ENCODE measurements around the gene DCAKD. TPM values are rescaled to one million over a fixed set of nuclear protein-coding genes. Genes with fewer than 3 reads are reported as not detected.

The DCAKD gene

DNA sequence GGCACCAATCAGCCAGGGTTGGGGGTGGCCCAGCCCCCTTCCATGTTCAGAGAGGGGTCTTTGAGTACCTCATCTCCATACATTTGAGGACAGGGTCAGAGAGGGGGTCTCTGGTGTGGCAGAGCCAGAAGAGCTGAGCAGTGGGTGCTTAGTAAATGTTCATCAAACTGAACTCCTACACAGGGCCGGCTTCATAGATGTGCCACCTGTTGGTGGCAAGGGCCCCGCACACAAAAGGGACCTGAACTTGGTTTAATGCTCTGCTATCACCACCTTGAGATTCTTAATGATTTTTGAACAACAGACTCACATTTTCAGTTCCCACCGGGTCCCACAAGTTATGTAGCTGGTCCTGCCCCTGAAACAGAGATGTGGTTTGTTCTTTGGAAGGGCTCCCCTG is 74.4 kb downstream of the DCAKD start:
- Histone ChIP-seq H3K18ac (ENCODE audit: low read length) (no peak overlapping the region), H3K4ac (ENCODE audit: low read depth, low read length) (no peak overlapping the region), H2BK15ac (replicated peaks; ENCODE audit: low read depth) (no peak overlapping the region), H3K27ac (ENCODE audit: low read depth, low read length) (no peak overlapping the region), H4K8ac (ENCODE audit: low read depth, low read length) (no peak overlapping the region), H3K4me1 (ENCODE audit: control insufficient read depth, low read depth, low read length) (no peaks in the 10 kb centered on the region), H2AK5ac (ENCODE audit: low read length) (no peak overlapping the region), H4K5ac (ENCODE audit: low read length) (no peak overlapping the region), H3K56ac (ENCODE audit: low read length) (no peak overlapping the region), H2BK5ac (ENCODE audit: low read length) (no peak overlapping the region), H3K9ac (ENCODE audit: low read length) (no peak overlapping the region), H3K4me3 (ENCODE audit: low read length) (no peak overlapping the region), H3K36me3 (ENCODE audit: control insufficient read depth, insufficient read depth, low read length) (no peaks in the 10 kb centered on the region), H3K23ac (ENCODE audit: low read length) (no peak overlapping the region), H3K4me2 (ENCODE audit: low read length) (no peak overlapping the region), H2BK120ac (ENCODE audit: low read depth, low read length) (no peak overlapping the region), H3K79me1 (ENCODE audit: low read length) (no peaks in the 10 kb centered on the region), H3K27me3 (ENCODE audit: insufficient read depth, low read length, poor library complexity) (no peaks in the 10 kb centered on the region), H3K79me2 (ENCODE audit: control insufficient read depth, insufficient read depth, low read length) (no peaks in the 10 kb centered on the region)
- WGBS (ENCODE audit: extremely low coverage, insufficient coverage, low lambda C conversion rate) = no CpG with 5 or more reads among the region's 3 CpGs
- DNase-seq = no peak

DNA sequence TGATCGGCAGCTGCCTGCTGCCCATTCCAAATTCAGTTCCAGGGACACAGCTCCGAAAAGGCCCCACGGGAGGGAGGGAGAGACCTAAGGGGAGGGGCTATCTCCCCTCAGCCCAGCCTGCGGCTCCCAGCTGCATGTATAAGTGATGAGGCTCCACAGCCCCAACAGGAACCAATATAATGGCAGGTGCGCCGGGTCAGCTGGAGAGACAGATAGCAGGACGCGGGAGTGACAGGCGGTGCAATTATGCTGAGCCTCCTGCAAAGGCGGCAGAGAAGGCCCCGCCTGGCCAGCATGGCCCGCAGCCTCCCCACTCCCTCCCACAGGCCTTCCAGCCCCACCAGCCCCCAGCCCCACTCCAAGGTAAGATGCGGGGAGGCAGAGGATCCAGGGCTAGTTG is 75.2 kb downstream of the DCAKD start:
- Histone ChIP-seq H3K27me3 (ENCODE audit: insufficient read depth, low read length, poor library complexity) (no peaks in the 10 kb centered on the region), H3K79me1 (ENCODE audit: low read length) (no peaks in the 10 kb centered on the region), H3K9ac (ENCODE audit: low read length) (no peak overlapping the region), H2BK120ac (ENCODE audit: low read depth, low read length) (no peak overlapping the region), H3K27ac (ENCODE audit: low read depth, low read length) (no peak overlapping the region), H3K79me2 (ENCODE audit: control insufficient read depth, insufficient read depth, low read length) (no peaks in the 10 kb centered on the region), H3K4me3 (ENCODE audit: low read length) (no peak overlapping the region), H3K56ac (ENCODE audit: low read length) (no peak overlapping the region), H2BK15ac (replicated peaks; ENCODE audit: low read depth) (no peak overlapping the region), H2BK5ac (ENCODE audit: low read length) (no peak overlapping the region), H3K23ac (ENCODE audit: low read length) (no peak overlapping the region), H3K18ac (ENCODE audit: low read length) (no peak overlapping the region), H3K36me3 (ENCODE audit: control insufficient read depth, insufficient read depth, low read length) (no peaks in the 10 kb centered on the region), H4K8ac (ENCODE audit: low read depth, low read length) (no peak overlapping the region), H4K5ac (ENCODE audit: low read length) (no peak overlapping the region), H3K4ac (ENCODE audit: low read depth, low read length) (no peak overlapping the region), H3K4me2 (ENCODE audit: low read length) (no peak overlapping the region), H3K4me1 (ENCODE audit: control insufficient read depth, low read depth, low read length) (peaks cover 1% of the 10 kb centered on the region), H2AK5ac (ENCODE audit: low read length) (no peak overlapping the region)
- no peak for DNase-seq
- WGBS (ENCODE audit: extremely low coverage, insufficient coverage, low lambda C conversion rate) = no CpG with 5 or more reads among the region's 13 CpGs

Small RNA genes lying within 50 kb of the gene (small RNA-seq; reads per million reads assigned to genes)
- not detected for gene AC015936.2 (ENCODE audit: insufficient read depth)
- gene RF00019 (ENCODE audit: insufficient read depth) = not detected

All from mesendoderm (in vitro differentiated cells).